Brain microvascular endothelial cell (primary cell): ENCODE measurements around the gene FSTL4.

Experiments
- DNase-seq: peaks from one replicate; pipeline ENCODE4 v3.0.0-alpha.2; 2020
- H3K27ac ChIP-seq: fragments of 250-450 bp; sonication (Bioruptor Pico); 2 replicates; pipeline ENCODE4 v1.5.1; 2020; ENCODE audit warnings: mild to moderate bottlenecking, moderate library complexity
- H3K27me3 ChIP-seq: fragments of 250-450 bp; sonication (Bioruptor Pico); replicated peaks from 2 replicates; pipeline ENCODE4 v1.5.1; 2020; ENCODE audit warnings: mild to moderate bottlenecking
- H3K36me3 ChIP-seq: fragments of 250-450 bp; sonication (Bioruptor Pico); replicated peaks from 2 replicates; pipeline ENCODE4 v1.5.1; 2020; ENCODE audit warnings: mild to moderate bottlenecking
- H3K4me3 ChIP-seq: 2 replicates; pipeline ENCODE4 v1.5.1; 2011; ENCODE audit warnings: low read depth, mild to moderate bottlenecking, control low read depth, low read length, moderate library complexity
- in situ Hi-C: cut with HindIII; loops from 2 replicates; pipeline ENCODE4 v1.10.0; 2017; ENCODE audit warnings: low sequenced_read_pairs, low pct_ligation_motif_present
- TF ChIP-seq, protein P1 (sequence below): IDR thresholded peaks from 2 replicates; pipeline ENCODE4 v1.5.1; 2011; ENCODE audit warnings: low read depth, mild to moderate bottlenecking, moderate library complexity, low read length, control low read depth, inconsistent platforms; ENCODE audit errors: missing control alignments

FSTL4 gene

DNA sequence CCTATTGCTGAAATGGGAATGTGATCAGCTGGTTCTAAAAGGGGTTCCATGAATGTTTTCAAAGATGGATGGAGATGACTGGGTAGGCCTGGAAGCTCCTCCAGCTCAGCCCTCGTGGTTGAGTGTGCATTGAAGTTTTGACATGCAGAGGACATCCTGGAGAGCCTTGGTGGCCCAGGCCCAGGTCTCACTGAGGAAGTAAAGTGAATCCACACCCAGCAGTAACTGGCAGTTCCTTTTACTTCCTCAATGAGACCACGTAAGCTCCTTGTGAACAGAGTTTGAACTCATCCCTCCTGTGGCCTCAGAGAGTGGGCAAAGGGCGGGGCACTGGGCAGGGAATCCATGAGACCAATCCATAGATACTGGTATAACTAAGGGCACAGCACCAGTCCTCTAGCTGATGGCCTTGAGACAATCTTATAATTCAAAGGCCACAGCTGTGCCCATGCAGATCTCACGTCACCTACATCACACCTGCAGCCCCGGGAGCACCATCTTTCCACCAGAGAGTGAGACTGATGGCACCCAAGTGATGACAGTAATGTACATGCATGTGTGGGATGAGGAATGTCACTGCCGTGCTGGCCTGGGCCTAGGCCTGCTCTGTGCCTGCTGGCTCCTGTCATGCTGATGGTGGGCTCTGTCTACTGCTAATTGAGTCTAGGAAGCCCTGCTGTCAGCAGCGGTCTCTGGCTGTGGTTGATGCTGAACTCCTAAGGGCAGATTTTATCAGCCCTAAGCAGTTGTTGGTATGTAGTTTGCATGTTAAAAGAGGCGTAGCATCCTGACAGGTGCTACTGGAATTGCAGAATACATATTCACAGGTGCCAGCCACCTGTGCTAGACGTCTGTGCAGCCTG is 257.8 kb downstream of the FSTL4 start:
- no peaks in the 10 kb centered on the region for H3K36me3 ChIP-seq
- TF ChIP-seq, protein P1, sequence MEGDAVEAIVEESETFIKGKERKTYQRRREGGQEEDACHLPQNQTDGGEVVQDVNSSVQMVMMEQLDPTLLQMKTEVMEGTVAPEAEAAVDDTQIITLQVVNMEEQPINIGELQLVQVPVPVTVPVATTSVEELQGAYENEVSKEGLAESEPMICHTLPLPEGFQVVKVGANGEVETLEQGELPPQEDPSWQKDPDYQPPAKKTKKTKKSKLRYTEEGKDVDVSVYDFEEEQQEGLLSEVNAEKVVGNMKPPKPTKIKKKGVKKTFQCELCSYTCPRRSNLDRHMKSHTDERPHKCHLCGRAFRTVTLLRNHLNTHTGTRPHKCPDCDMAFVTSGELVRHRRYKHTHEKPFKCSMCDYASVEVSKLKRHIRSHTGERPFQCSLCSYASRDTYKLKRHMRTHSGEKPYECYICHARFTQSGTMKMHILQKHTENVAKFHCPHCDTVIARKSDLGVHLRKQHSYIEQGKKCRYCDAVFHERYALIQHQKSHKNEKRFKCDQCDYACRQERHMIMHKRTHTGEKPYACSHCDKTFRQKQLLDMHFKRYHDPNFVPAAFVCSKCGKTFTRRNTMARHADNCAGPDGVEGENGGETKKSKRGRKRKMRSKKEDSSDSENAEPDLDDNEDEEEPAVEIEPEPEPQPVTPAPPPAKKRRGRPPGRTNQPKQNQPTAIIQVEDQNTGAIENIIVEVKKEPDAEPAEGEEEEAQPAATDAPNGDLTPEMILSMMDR: no peak
- H3K4me3 ChIP-seq: no peak overlapping the region
- no peak for DNase-seq
- no peaks in the 10 kb centered on the region for H3K27me3 ChIP-seq
- in situ Hi-C loops: no loop called here
- no peak overlapping the region for H3K27ac ChIP-seq

DNA sequence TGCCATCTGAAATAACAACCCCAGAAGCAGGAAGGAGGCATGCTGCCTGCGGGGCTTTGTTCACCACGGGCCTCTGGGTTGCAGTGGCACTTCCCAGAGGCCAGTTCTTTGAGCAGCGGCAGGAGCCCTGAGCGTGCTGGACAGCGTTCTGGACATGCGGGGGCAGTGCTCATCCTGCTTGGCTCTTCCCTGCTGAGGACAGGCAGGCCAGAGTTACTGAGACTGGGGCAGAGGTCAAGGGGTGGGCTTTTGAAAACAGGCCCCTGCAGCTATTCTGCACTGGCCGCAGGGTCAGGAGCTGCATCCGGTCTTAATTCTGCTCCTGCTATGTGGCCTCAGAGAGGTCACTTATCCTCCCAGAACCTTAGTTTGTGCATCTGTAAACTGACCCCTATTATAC is 258.6 kb downstream of the FSTL4 start:
- Histone ChIP-seq H3K4me3 (no peak overlapping the region), H3K36me3 (no peaks in the 10 kb centered on the region)
- DNase-seq: peak; percentile 4

DNA sequence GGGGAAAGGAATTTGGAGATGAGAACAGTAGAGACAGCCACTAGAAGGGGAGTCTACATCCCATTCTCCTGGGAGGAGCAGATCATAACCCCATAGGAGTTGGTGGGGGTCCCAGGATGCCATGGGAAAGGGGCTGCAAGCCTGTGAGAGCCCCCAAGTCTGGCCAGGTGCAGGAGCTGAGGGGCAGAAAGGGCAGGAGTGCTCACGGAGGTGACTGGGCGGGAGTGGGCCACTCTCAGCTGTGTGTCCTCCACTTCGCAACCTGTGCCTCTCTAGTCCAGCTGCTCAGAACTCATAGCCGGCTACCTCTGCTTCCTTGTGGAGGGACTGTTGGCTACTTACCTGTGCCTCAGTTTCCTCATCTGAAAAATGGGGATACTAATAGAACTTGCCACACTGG is 263.9 kb downstream of the FSTL4 start:
- Histone ChIP-seq H3K36me3 (no peaks in the 10 kb centered on the region), H3K27ac (no peak overlapping the region), H3K4me3 (no peak overlapping the region), H3K27me3 (no peaks in the 10 kb centered on the region)
- DNase-seq: no peak
- in situ Hi-C loops: no loop called here
- TF ChIP-seq, protein P1: no peak

More for the DNA sequence above, 258.6 kb downstream of the FSTL4 start:
- in situ Hi-C loops: no loop called here
- TF ChIP-seq, protein P1: no peak
- no peak overlapping the region for H3K27ac ChIP-seq
- no peaks in the 10 kb centered on the region for H3K27me3 ChIP-seq

DNA sequence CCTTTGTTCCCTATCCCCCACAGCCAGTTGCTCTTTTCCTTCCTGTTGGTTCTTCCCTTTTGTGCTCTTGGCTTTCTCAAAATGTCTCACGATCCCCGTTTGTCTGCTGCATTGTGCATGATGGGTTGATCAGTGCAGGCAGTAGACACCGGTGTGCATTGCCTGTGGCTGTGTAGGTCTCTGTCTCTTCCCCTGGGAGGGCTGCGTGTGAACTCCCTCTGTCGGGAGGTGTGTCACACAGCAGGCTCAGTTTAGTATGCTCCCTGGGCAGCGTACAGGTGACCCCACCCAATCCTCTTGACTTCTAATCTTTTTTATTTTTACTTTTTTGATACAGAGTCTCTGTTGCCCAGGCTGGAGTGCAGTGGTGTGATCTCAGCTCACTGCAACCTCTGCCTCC is 265.3 kb downstream of the FSTL4 start:
- H3K36me3 ChIP-seq: no peaks in the 10 kb centered on the region
- TF ChIP-seq, protein P1: no peak

DNA sequence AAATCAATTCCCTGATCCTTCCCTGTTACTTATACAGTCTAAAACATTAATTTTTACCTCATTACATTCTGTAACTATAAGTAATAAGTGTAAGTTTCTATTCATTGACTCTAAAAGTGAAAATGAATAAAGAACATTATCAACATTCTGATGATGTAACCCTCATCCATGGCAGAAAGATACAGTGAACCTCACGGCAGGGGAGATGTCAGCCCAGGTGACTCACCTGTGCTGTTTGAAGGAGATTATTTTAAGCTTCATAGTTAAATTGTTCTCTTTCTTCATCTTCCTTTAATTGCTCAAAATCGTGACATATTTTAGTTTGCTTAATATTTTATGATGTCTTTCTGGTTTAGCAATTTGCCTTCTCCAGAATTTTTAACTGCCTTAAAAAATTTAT is 268.1 kb downstream of the FSTL4 start:
- Histone ChIP-seq H3K36me3 (no peaks in the 10 kb centered on the region), H3K27ac (no peak overlapping the region), H3K4me3 (no peak overlapping the region), H3K27me3 (no peaks in the 10 kb centered on the region)
- DNase-seq: no peak
- in situ Hi-C loops: no loop called here
- TF ChIP-seq, protein P1: no peak

More for the DNA sequence above, 265.3 kb downstream of the FSTL4 start:
- in situ Hi-C loops: no loop called here
- Histone ChIP-seq H3K27ac (no peak overlapping the region), H3K4me3 (no peak overlapping the region), H3K27me3 (no peaks in the 10 kb centered on the region)
- DNase-seq: no peak
